BJ (cell line): ENCODE data around the gene KCNE5. TPM values are rescaled to one million over a fixed set of nuclear protein-coding genes. Genes with fewer than 3 reads are reported as not detected.

Experiments used
- CTCF ChIA-PET: fragments of 350-600 bp; formaldehyde crosslinking; extraction: SDS; loops from one replicate; lab custom pipeline; 2021; ENCODE audit warnings: antibody characterized with exemption, inconsistent platforms; lab: Yijun Ruan, JAX
- POLR2A ChIA-PET: fragments of 300-600 bp; sonication (Branson Sonifier 250); formaldehyde crosslinking; extraction: SDS; loops from one replicate; lab custom pipeline; 2021; ENCODE audit warnings: antibody characterized with exemption; lab: Charles Lee
- DNase-seq: peaks from one replicate; pipeline ENCODE4 v3.0.0-alpha.2; 2011; ENCODE audit warnings: low read depth
- H3K27me3 ChIP-seq: 2 replicates; pipeline ENCODE4 v1.6.0; 2011; ENCODE audit warnings: low read length; ENCODE audit not compliant: control insufficient read depth, insufficient read depth
- H3K36me3 ChIP-seq: 2 replicates; pipeline ENCODE4 v1.5.1; 2011; ENCODE audit warnings: low read length; ENCODE audit not compliant: control insufficient read depth, insufficient read depth
- H3K4me3 ChIP-seq: 2 replicates; pipeline ENCODE4 v1.5.1; 2011; ENCODE audit warnings: low read depth, mild to moderate bottlenecking, control low read depth, low read length
- polyA plus RNA-seq: library from polyadenylated mRNA; depleted of rRNA; stranded (reverse); fragments of >200 nt; gene quantifications from 2 replicates; pipeline ENCODE4 v1.2.3, GENCODE V29; 2011
- TF ChIP-seq, protein P1 (sequence below): IDR thresholded peaks from 2 replicates; pipeline ENCODE4 v1.5.1; 2011; ENCODE audit warnings: low read depth, mild to moderate bottlenecking, control low read depth, inconsistent platforms, low read length, moderate library complexity; ENCODE audit not compliant: insufficient read depth

KCNE5 gene
- polyA plus RNA-seq, 1 experiment: 0.06 TPM

DNA sequence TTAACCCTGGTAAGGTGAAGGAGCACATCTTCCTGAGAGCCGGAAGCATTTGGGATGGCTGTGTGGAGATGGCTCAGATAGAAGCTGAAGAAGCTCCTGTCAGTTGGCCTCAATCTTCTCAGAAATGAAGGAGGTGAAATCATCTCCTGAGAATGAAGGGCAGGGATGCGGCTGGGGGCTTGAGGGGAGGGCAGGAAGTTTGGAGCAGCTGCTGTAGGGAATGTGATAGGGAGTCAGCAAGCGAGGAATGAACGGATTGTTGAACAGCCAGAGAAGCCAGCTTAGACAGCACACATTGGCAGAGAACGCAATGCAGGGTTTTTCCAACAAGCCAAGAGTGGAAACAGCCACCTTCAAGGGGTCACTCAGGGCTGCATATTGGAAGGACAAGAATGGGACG, 10.0 kb downstream of the KCNE5 start:
- POLR2A ChIA-PET: no interaction called here
- TF ChIP-seq, protein P1, sequence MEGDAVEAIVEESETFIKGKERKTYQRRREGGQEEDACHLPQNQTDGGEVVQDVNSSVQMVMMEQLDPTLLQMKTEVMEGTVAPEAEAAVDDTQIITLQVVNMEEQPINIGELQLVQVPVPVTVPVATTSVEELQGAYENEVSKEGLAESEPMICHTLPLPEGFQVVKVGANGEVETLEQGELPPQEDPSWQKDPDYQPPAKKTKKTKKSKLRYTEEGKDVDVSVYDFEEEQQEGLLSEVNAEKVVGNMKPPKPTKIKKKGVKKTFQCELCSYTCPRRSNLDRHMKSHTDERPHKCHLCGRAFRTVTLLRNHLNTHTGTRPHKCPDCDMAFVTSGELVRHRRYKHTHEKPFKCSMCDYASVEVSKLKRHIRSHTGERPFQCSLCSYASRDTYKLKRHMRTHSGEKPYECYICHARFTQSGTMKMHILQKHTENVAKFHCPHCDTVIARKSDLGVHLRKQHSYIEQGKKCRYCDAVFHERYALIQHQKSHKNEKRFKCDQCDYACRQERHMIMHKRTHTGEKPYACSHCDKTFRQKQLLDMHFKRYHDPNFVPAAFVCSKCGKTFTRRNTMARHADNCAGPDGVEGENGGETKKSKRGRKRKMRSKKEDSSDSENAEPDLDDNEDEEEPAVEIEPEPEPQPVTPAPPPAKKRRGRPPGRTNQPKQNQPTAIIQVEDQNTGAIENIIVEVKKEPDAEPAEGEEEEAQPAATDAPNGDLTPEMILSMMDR: no peak
- no peaks in the 10 kb centered on the region for H3K36me3 ChIP-seq
- no peaks in the 10 kb centered on the region for H3K27me3 ChIP-seq
- H3K4me3 ChIP-seq: no peak overlapping the region
- CTCF ChIA-PET: no interaction called here
- no peak for DNase-seq

- Histone ChIP-seq H3K36me3 (no peaks in the 10 kb centered on the region), H3K4me3 (no peak overlapping the region), H3K27me3 (peaks cover 3% of the 10 kb centered on the region)
- TF ChIP-seq, protein P1: no peak
- no peak for DNase-seq
- ChIA-PET POLR2A (no interaction called here), CTCF (no interaction called here)
Measured at GRCh38 chrX:109601486-109601885, 23.5 kb downstream of the KCNE5 start.

DNA sequence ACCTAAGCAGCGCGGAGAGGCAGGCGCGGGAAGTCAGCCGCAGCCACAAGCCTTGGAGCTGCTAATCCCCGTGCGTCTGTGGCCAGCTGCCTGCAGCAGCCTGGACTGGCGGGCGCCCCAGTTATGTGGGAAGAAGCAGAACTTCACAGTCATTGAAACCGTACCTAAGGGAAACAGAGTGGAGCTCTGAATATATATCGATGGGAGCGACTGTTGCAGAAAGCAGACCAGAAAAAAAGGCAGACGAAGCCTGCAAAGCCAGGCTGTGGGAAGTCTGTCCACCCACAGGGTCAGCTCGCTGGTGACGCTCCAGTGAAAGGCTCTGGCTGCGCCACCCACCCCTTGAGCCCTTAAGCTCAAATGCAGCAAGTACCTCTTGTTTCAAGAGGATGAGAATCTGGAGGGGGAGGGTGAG, 24.7 kb downstream of the KCNE5 start:
- no peak overlapping the region for H3K4me3 ChIP-seq
- H3K27me3 ChIP-seq: peaks cover 3% of the 10 kb centered on the region
- ChIA-PET CTCF (no interaction called here), POLR2A (no interaction called here)
- TF ChIP-seq, protein P1: no peak
- no peak for DNase-seq
- no peaks in the 10 kb centered on the region for H3K36me3 ChIP-seq

DNA sequence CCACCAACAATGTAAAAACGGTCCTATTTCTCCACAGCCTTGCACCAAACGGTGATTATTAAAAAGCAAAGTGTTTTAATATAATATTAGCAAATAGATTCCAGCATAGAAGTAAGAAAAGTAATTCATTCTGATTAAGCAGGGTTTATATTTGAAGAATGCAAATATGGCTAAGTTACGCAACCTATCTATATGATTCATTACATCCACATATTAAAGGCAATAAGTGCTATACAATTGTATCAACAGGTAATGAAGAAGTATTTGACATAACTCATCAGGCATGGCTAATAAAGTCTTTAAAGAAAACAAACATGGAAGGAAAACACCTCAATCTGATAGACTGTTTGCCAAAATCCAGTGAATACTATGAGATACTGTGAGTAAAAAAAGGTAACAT, 29.0 kb downstream of the KCNE5 start:
- POLR2A ChIA-PET: no interaction called here

DNA sequence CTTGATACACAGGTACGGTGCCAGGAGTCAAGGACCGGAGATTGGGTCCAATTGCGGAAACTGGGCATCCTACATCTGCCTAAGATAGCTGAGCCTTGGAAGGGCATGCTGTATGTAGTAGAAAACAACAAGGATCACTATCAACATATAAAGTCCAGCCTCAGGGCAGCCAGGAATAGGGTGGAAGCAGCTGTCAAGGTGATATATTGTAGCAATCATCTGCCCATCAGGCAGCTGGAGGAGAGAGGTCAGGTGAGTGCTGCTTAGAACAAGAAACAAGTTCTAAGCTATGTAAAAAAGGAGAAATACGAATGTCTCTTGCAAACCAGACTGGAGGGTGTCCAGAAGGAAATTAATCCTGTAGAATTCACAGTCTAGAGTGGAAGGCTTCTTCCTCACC, 34.8 kb downstream of the KCNE5 start:
- CTCF ChIA-PET: no interaction called here

More for the DNA sequence above, 29.0 kb downstream of the KCNE5 start:
- Histone ChIP-seq H3K36me3 (no peaks in the 10 kb centered on the region), H3K27me3 (peaks cover 2% of the 10 kb centered on the region; the same call in 1 of the 2 replicates), H3K4me3 (no peak overlapping the region)
- TF ChIP-seq, protein P1: no peak
- CTCF ChIA-PET: no interaction called here
- DNase-seq: no peak

More for the DNA sequence above, 34.8 kb downstream of the KCNE5 start:
- no peaks in the 10 kb centered on the region for H3K27me3 ChIP-seq
- TF ChIP-seq, protein P1: no peak
- no peak overlapping the region for H3K4me3 ChIP-seq
- no peaks in the 10 kb centered on the region for H3K36me3 ChIP-seq
- POLR2A ChIA-PET: no interaction called here
- DNase-seq: no peak
